GM13976 (cell line): ENCODE results near the gene LRRC49.
"Not testable (repeated sequence)": the region's sequence is repeated elsewhere in the genome, so short reads cannot be mapped to it uniquely, and the experiment has no call there.

Experiments
- DNase-seq: peaks from one replicate; pipeline ENCODE4 v3.0.0; 2012; ENCODE audit warnings: low spot score
- in situ Hi-C: fragments of 300-500 bp; cut with MboI; formaldehyde crosslinking; loops from one replicate; pipeline ENCODE4 v1.12.0; 2022; ENCODE audit warnings: low sequenced_read_pairs, mixed read lengths, inconsistent platforms; ENCODE audit not compliant: unreplicated experiment
- TF ChIP-seq, protein P1 (sequence below): IDR thresholded peaks from 2 replicates; pipeline ENCODE4 v1.5.1; 2012; ENCODE audit warnings: borderline replicate concordance, mild to moderate bottlenecking; ENCODE audit not compliant: insufficient read depth; ENCODE audit errors: extremely low read depth, missing control alignments, control extremely low read depth

LRRC49 gene

DNA sequence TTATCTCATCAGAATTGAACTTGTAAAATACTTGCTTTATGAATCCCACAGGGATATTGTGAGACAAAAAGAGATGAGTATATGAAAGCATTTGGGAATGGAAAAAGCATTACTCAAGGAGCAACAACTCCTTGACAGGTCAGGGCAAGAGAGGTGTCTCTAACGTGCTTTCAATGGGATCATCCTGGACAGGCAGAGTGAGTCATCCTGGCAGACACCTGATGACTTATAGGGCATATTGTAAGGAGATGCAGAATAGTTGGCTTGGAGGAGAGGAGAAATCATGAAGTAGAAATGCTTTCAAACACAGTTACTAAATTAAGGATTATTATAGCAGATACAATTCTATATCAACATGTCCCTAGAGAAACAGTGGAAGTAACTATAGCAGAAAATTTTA is 150.7 kb downstream of the LRRC49 start:
- TF ChIP-seq, protein P1, sequence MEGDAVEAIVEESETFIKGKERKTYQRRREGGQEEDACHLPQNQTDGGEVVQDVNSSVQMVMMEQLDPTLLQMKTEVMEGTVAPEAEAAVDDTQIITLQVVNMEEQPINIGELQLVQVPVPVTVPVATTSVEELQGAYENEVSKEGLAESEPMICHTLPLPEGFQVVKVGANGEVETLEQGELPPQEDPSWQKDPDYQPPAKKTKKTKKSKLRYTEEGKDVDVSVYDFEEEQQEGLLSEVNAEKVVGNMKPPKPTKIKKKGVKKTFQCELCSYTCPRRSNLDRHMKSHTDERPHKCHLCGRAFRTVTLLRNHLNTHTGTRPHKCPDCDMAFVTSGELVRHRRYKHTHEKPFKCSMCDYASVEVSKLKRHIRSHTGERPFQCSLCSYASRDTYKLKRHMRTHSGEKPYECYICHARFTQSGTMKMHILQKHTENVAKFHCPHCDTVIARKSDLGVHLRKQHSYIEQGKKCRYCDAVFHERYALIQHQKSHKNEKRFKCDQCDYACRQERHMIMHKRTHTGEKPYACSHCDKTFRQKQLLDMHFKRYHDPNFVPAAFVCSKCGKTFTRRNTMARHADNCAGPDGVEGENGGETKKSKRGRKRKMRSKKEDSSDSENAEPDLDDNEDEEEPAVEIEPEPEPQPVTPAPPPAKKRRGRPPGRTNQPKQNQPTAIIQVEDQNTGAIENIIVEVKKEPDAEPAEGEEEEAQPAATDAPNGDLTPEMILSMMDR = no peak
- DNase-seq = no peak
- in situ Hi-C loops = no loop called here

DNA sequence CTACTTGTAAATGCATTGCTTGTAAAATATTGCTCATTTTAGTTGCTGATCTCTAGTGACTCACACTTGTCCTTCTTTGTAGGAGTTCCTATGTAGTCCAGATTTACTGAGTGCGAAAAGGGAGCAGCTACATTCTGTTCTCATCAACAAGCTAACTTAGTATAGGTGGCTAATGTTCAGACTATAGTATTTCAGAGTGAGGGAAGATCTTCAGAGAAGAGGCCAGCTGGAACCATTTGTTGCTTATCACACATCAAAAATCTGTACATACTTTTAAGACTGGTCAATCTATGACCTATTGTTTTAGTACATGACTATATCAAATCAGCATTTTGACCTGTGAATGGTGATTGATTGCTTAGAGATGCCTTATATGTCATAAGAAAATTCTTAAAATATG is 151.4 kb downstream of the LRRC49 start:
- TF ChIP-seq, protein P1 = no peak
- in situ Hi-C loops = no loop called here

DNA sequence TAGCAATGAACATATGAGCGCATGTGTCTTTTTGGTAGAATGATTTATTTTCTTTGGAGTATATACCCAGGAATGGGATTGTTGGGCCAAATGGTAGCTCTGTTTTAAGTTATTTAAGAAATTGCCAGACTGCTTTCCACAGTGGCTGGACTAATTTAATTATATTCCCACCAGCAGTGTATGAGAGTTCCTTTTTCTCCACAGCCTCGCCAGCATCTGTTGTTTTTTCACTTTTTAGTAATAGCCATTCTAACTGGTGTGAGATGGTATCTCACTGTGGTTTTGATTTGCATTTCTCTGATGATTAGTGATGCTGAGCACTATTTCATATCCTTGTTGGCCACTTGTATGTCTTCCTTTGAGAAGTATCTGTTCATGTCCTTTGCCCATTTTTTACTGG is 153.5 kb downstream of the LRRC49 start:
- DNase-seq, in situ Hi-C loops: not testable (repeated sequence)

More for the DNA sequence above, 151.4 kb downstream of the LRRC49 start:
- no peak for DNase-seq

DNA sequence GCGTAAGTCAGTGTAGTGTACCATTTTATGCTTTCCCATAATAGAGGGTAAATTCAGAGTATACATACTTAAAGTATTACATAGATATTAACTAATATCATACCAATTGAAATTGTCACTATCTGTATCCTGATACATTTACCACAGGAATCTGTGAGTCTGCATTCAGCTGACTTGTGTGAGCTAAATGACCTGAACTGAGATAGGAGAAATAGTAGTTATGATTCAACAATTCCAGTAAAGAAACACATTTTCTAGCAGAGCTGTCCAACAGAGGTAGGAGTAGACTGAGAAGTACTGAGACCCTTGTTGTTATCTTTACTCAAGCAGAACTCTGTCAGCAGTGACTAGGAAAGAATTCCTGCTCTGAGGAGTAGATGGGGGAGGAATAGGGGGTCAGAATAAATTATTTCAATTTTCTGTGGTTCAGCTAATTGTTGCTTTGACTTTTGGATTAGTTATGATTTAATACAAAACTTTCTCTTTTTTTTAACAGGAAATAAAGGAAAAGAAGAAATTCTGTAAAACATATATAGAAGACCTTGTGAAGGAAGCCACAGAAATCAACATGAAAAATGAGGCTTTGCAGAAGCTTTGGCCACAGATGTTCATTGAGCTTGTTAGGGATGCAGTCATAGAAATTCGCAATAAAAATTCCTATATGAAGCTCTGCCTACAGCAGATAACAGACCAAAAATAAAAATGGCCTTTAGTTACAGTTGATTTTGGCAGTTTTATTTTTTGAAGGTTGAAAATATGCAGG is 156.5 kb downstream of the LRRC49 start:
- DNase-seq = no peak
- in situ Hi-C loops = no loop called here
- TF ChIP-seq, protein P1 = no peak

DNA sequence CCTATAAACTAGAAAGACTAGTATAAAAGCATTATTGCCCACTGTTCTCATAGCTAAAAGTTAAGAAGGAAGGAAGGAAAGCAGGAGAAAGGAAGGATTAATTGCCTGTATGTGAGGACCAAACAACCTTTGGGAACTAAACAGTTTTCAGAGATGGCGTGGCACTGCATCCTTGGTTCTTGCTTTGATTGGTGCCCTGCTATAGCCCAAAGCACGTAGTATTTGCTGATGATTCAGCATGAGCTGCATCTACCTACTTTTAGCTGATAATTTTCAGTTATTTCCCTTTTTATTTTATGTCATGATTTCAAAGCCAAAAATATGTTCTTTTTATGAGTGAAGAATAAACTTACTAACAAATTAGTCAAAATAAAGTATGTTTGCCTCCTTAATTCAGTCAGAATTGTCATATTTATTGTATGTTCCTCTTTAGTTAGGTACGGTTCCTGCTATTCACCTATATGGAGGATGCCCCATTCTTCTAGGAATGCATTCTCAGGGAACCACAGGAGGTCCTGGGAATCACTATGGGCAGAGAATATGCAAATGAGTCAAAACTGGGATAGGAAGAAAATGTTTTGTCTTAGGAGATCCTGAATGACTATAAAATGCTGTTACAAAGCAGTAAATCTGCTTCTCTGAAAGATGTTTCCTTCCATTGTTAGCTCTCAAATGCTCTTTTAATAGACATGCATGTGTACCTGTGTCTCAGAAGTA is 157.2 kb downstream of the LRRC49 start:
- DNase-seq = no peak
- TF ChIP-seq, protein P1 = no peak
- in situ Hi-C loops = no loop called here

DNA sequence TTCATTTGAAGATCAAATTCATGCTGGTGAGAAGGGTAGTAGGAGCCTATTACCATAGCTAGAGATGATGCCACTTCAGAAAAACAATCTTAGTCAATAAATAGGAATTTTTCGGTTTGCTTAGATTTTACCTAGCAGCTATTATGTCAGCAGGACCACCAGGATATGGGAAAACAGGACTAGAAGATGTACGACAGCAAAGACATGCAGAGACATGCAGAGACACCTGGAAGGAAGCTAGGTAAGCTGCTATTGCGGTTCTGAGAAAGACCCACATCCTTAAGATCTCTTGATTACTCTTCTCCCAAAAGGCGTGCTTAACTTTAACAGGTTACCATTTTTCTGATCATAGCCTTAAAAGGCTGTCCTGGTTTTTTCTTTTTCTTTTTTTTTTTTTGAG is 157.8 kb downstream of the LRRC49 start:
- in situ Hi-C loops = no loop called here
- DNase-seq = no peak
- TF ChIP-seq, protein P1 = no peak

DNA sequence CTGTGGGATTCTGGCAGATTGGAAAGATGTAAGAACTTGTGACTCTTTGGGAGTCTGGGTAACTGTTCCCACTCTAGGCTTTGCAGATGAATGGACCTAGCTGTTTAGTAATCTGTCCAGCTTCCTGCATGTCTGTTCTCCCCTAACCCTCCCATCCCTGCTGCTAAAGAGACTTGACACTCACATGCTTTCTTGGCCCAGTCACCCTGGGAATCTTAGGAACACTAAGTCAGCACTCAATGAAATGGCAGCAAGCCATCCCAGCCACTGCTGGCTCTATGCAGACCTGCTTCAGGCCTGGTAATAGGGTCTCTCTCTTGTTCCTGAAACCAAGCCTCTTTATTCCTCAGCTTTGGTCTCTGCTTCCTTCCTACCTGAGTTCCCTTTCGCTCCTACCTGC is 158.9 kb downstream of the LRRC49 start:
- in situ Hi-C loops = no loop called here
- no peak for DNase-seq
- TF ChIP-seq, protein P1 = no peak
